Neural cell (in vitro differentiated cells): ENCODE data around the gene PTGIR. TPM values are rescaled to one million over a fixed set of nuclear protein-coding genes. Genes with fewer than 3 reads are reported as not detected.

Source experiments
- H2AFZ ChIP-seq: fragments of 200-600, 300-800 bp; sonication (generic), shearing (Covaris generic); 2 replicates; pipeline ENCODE4 v1.6.0; 2014; ENCODE audit warnings: low read depth, mild to moderate bottlenecking, antibody characterized with exemption, low read length, moderate library complexity
- H3F3A ChIP-seq: fragments of 200-600 bp; shearing (Covaris generic); 2 replicates; pipeline ENCODE4 v1.6.1; 2016; ENCODE audit warnings: mild to moderate bottlenecking, moderate library complexity, mixed read lengths, antibody characterized with exemption, low read length; ENCODE audit not compliant: insufficient read depth, poor library complexity, severe bottlenecking
- H3K27ac ChIP-seq: fragments of 200-600, 300-800 bp; sonication (generic), shearing (Covaris generic); 2 replicates; pipeline ENCODE4 v1.5.1; 2014; ENCODE audit warnings: mild to moderate bottlenecking, low read length, moderate library complexity
- H3K27me3 ChIP-seq: fragments of 300-800, 200-600 bp; sonication (generic), shearing (Covaris generic); 2 replicates; pipeline ENCODE4 v1.6.0; 2014; ENCODE audit warnings: mild to moderate bottlenecking, low read depth, low read length, moderate library complexity; ENCODE audit not compliant: insufficient read depth
- H3K36me3 ChIP-seq: fragments of 300-800, 200-600 bp; sonication (generic), shearing (Covaris generic); 2 replicates; pipeline ENCODE4 v1.5.1; 2014; ENCODE audit warnings: mild to moderate bottlenecking, antibody characterized with exemption, low read length, moderate library complexity; ENCODE audit not compliant: insufficient read depth
- H3K4me2 ChIP-seq: fragments of 300-800, 200-600 bp; sonication (generic), shearing (Covaris generic); 2 replicates; pipeline ENCODE4 v1.6.0; 2014; ENCODE audit warnings: mild to moderate bottlenecking, low read length
- H3K4me3 ChIP-seq: fragments of 300-800, 200-600 bp; sonication (generic), shearing (Covaris generic); 2 replicates; pipeline ENCODE4 v1.5.1; 2014; ENCODE audit warnings: mild to moderate bottlenecking, low read length, moderate library complexity
- H3K79me2 ChIP-seq: fragments of 200-600 bp; shearing (Covaris generic); replicated peaks from 2 replicates; pipeline ENCODE4 v1.6.0; 2014; ENCODE audit warnings: mild to moderate bottlenecking, low read length, moderate library complexity; ENCODE audit not compliant: insufficient read depth
- H3K9ac ChIP-seq: fragments of 300-800, 200-600 bp; sonication (generic), shearing (Covaris generic); 2 replicates; pipeline ENCODE4 v1.6.1; 2016; ENCODE audit warnings: mild to moderate bottlenecking, low read length, mixed read lengths
- H3K9me2 ChIP-seq: fragments of 200-600 bp; shearing (Covaris generic); 2 replicates; pipeline ENCODE4 v1.6.1; 2016; ENCODE audit warnings: mild to moderate bottlenecking, low read length, mixed read lengths; ENCODE audit not compliant: insufficient read depth
- H3K9me3 ChIP-seq: fragments of 200-600, 300-800 bp; sonication (generic), shearing (Covaris generic); 2 replicates; pipeline ENCODE4 v1.6.1; 2016; ENCODE audit warnings: mild to moderate bottlenecking, mixed run types, low read length, moderate library complexity, mixed read lengths
- H4K20me1 ChIP-seq: fragments of 200-600 bp; shearing (Covaris generic); 2 replicates; pipeline ENCODE4 v1.6.1; 2016; ENCODE audit warnings: mild to moderate bottlenecking, mixed run types; ENCODE audit not compliant: insufficient read depth
- CTCF ChIP-seq: fragments of 450-650 bp; IDR thresholded peaks from 2 replicates; pipeline ENCODE4 v1.5.1; 2014; ENCODE audit warnings: antibody characterized with exemption, mild to moderate bottlenecking, moderate library complexity; ENCODE audit not compliant: poor library complexity, severe bottlenecking
- EP300 ChIP-seq: fragments of 450-650 bp; conservative IDR thresholded peaks from 2 replicates; pipeline ENCODE4 v1.6.1; 2014; ENCODE audit warnings: antibody characterized with exemption, mild to moderate bottlenecking, moderate library complexity; ENCODE audit not compliant: poor library complexity, severe bottlenecking
- EZH2 ChIP-seq: fragments of 200-600, 300-800 bp; shearing (Covaris generic), sonication (generic); IDR thresholded peaks from 2 replicates; pipeline ENCODE4 v1.6.1; 2014; ENCODE audit warnings: antibody characterized with exemption, low read length, borderline replicate concordance, mild to moderate bottlenecking; ENCODE audit not compliant: insufficient read depth, poor library complexity, severe bottlenecking
- MXI1 ChIP-seq: fragments of 450-650 bp; conservative IDR thresholded peaks from 2 replicates; pipeline ENCODE4 v1.6.1; 2014; ENCODE audit warnings: antibody characterized with exemption, mild to moderate bottlenecking; ENCODE audit not compliant: poor library complexity, severe bottlenecking
- POLR2AphosphoS5 ChIP-seq: IDR thresholded peaks from 2 replicates; pipeline ENCODE4 v1.6.1; 2012
- RAD21 ChIP-seq: fragments of 450-650 bp; conservative IDR thresholded peaks from 2 replicates; pipeline ENCODE4 v1.6.1; 2014; ENCODE audit warnings: antibody characterized with exemption, mild to moderate bottlenecking, moderate library complexity
- REST ChIP-seq: IDR thresholded peaks from 2 replicates; pipeline ENCODE4 v1.6.1; 2012; ENCODE audit warnings: borderline replicate concordance
- SMC3 ChIP-seq: fragments of 450-650 bp; conservative IDR thresholded peaks from 2 replicates; pipeline ENCODE4 v1.6.1; 2014; ENCODE audit warnings: antibody characterized with exemption, mild to moderate bottlenecking, moderate library complexity; ENCODE audit not compliant: poor library complexity
- TAF1 ChIP-seq: IDR thresholded peaks from 2 replicates; pipeline ENCODE4 v1.6.1; 2012; ENCODE audit warnings: low read depth
- polyA plus RNA-seq: library from polyadenylated mRNA; depleted of rRNA; stranded (reverse); fragments of >200 nt; gene quantifications from 2 replicates; pipeline ENCODE4 v1.2.3, GENCODE V29; 2014

PTGIR gene
- polyA plus RNA-seq, 1 donor from 2014 or later, result not detected

DNA sequence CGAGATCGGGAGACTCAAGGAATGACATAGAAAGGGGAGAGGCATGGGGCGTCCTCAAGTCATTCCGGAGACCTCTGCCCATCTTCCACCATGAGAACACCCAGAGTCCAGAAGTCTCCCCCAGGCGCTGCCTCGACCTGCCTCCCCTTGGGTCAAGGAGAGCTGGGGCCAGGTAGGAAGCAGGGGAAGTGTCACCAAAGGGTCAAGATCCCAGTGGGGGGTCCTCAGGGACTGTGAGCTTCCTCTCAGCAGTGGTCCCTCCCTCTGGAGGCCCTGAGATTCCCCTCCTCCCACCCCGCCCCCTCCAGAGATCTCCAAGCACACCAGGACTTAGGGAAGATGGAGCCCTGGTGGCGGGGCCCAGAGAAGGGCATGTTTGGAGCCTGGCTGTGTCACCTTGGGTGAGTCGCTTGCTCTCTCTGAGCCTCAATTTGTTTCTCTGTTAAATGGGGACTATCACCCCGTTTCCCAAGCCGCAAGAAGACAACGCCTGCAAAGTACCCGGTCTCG is 35.2 kb upstream of the PTGIR start:
- TF ChIP-seq CTCF (no peak), POLR2AphosphoS5 (peak; percentile 32), EZH2 (no peak)
- Histone ChIP-seq H3K9me2 (no peaks in the 10 kb centered on the region), H3F3A (no peaks in the 10 kb centered on the region), H4K20me1 (no peaks in the 10 kb centered on the region), H3K9ac (peak overlapping the region; percentile 99), H2AFZ (peak overlapping the region; percentile 52), H3K79me2 (peaks cover 21% of the 10 kb centered on the region), H3K27me3 (no peaks in the 10 kb centered on the region), H3K4me3 (peak overlapping the region; percentile 98), H3K27ac (peak overlapping the region; percentile 90), H3K36me3 (no peaks in the 10 kb centered on the region), H3K4me2 (peak overlapping the region; percentile 94), H3K9me3 (no peaks in the 10 kb centered on the region)

DNA sequence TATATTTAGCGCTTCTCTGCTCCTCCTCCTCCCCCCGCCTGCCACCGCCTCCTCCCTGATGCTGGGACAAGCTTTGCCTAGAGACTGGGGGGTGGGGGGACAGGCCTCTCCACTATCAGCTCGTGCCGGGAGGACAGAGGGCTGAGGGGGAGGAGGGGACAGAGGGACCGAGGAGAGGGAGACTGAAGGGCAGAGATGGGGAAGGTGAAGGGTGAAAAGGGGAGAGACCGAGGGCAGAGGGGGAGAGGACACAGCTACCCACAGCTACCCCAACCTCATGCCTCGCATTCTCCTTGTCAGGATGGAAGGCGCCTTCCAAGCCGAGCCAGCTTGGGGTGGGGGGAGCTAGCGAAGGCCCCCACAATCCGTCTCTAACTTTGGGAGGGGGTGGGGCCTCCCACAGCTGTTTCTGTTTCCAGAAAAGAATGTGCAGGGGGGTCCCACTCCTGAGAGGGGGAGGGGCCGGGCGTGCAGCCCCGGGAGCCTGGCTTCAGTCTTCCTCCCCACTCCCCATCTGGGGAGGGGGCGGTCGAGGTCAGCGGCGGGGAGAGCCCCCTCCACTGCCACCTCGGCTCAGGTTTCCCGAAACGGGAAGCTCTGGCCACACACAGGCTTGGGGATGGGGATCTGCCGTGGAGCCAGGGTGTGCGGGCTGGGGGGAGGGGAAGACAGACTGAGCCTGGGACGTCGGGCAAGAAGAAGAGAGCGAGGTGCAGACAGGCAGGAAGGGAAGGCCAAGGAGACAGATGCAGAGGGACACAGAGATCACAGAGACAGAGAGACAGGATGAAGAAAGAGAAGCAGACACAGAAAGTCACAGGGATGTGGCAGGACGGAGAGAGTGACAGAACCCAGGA is 34.5 kb upstream of the PTGIR start:
- H3K9ac ChIP-seq, result peak overlapping the region; percentile 99
- no peaks in the 10 kb centered on the region for H4K20me1 ChIP-seq
- no peaks in the 10 kb centered on the region for H3K9me3 ChIP-seq
- H3F3A ChIP-seq, result no peaks in the 10 kb centered on the region
- H3K27ac ChIP-seq, result peak overlapping the region; percentile 90
- no peaks in the 10 kb centered on the region for H3K36me3 ChIP-seq
- peak overlapping the region; percentile 94 for H3K4me2 ChIP-seq
- H3K9me2 ChIP-seq, result no peaks in the 10 kb centered on the region
- no peaks in the 10 kb centered on the region for H3K27me3 ChIP-seq
- TF ChIP-seq CTCF, result no peak
- TF ChIP-seq POLR2AphosphoS5, result peak; percentile 34
- no peak for TF ChIP-seq EZH2
- TF ChIP-seq EP300, result peak; percentile 14
- TF ChIP-seq REST, result peak; percentile 27
- peak; percentile 9 for TF ChIP-seq MXI1
- TF ChIP-seq TAF1, result no peak
- TF ChIP-seq RAD21, result no peak
- peak; percentile 37 for TF ChIP-seq SMC3
- peak overlapping the region; percentile 98 for H3K4me3 ChIP-seq
- H2AFZ ChIP-seq, result peak overlapping the region; percentile 52
- peaks cover 21% of the 10 kb centered on the region for H3K79me2 ChIP-seq
